ENCODE measurements around the gene ANKRD17. TPM values are rescaled to one million over a fixed set of nuclear protein-coding genes. Genes with fewer than 3 reads are reported as not detected.

ANKRD17 gene, protein sequence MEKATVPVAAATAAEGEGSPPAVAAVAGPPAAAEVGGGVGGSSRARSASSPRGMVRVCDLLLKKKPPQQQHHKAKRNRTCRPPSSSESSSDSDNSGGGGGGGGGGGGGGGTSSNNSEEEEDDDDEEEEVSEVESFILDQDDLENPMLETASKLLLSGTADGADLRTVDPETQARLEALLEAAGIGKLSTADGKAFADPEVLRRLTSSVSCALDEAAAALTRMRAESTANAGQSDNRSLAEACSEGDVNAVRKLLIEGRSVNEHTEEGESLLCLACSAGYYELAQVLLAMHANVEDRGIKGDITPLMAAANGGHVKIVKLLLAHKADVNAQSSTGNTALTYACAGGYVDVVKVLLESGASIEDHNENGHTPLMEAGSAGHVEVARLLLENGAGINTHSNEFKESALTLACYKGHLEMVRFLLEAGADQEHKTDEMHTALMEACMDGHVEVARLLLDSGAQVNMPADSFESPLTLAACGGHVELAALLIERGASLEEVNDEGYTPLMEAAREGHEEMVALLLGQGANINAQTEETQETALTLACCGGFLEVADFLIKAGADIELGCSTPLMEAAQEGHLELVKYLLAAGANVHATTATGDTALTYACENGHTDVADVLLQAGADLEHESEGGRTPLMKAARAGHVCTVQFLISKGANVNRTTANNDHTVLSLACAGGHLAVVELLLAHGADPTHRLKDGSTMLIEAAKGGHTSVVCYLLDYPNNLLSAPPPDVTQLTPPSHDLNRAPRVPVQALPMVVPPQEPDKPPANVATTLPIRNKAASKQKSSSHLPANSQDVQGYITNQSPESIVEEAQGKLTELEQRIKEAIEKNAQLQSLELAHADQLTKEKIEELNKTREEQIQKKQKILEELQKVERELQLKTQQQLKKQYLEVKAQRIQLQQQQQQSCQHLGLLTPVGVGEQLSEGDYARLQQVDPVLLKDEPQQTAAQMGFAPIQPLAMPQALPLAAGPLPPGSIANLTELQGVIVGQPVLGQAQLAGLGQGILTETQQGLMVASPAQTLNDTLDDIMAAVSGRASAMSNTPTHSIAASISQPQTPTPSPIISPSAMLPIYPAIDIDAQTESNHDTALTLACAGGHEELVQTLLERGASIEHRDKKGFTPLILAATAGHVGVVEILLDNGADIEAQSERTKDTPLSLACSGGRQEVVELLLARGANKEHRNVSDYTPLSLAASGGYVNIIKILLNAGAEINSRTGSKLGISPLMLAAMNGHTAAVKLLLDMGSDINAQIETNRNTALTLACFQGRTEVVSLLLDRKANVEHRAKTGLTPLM (N-terminal part only)
- total RNA-seq: 10 to 100 TPM; 41.1 to 55.1 (median 44.5) TPM
- polyA plus RNA-seq: 10 to 100 TPM in 1 of 3 donors, 1 to 10 TPM in 2; 6.0 to 15.9 (median 7.6) TPM

- TF ChIP-seq, protein P1, sequence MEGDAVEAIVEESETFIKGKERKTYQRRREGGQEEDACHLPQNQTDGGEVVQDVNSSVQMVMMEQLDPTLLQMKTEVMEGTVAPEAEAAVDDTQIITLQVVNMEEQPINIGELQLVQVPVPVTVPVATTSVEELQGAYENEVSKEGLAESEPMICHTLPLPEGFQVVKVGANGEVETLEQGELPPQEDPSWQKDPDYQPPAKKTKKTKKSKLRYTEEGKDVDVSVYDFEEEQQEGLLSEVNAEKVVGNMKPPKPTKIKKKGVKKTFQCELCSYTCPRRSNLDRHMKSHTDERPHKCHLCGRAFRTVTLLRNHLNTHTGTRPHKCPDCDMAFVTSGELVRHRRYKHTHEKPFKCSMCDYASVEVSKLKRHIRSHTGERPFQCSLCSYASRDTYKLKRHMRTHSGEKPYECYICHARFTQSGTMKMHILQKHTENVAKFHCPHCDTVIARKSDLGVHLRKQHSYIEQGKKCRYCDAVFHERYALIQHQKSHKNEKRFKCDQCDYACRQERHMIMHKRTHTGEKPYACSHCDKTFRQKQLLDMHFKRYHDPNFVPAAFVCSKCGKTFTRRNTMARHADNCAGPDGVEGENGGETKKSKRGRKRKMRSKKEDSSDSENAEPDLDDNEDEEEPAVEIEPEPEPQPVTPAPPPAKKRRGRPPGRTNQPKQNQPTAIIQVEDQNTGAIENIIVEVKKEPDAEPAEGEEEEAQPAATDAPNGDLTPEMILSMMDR (IDR thresholded peaks at IDR 0.05): peak in 3 of 4 experiments; percentile 18 to 41 (median 37)
- peak in 1 of 4 donors; percentile 42 for TF ChIP-seq EP300 (IDR thresholded peaks at IDR 0.05)
- TF ChIP-seq POLR2A (IDR thresholded peaks at IDR 0.05): peak; percentile 70 to 80
- TF ChIP-seq POLR2AphosphoS5 (IDR thresholded peaks at IDR 0.05): peak; percentile 84 to 88 (median 86)
- Histone ChIP-seq H3K4me1 (peaks cover 0 to 48% (median 43%) of the 10 kb centered on the region in 4 donors), H3K27ac (peak within 1 kb of the TSS; percentile 94 to 98 (median 97)), H3K27me3 (no peaks in the 10 kb centered on the region), H3K36me3 (no peaks in the 10 kb centered on the region), H3K9me3 (no peaks in the 10 kb centered on the region), H3K4me3 (peak within 1 kb of the TSS; percentile 73 to 94 (median 88))
- peak; percentile 96 for DNase-seq
- 0% methylated on average over 80 of the region's 80 CpGs for WGBS, 2 donors
- intact Hi-C loops (cut with DNase I): loop anchor here (1.0 to 10.0 kb wide), 4 partner anchors 36 to 190 kb away; partner anchors contain the start of gene COX18
Measured at GRCh38 chr4:73258686-73259570, at the start of gene ANKRD17. ANKRD17 (minus strand) TSS chr4:73258798; CDS start chr4:73258668, 130 bp downstream.

- intact Hi-C loops (cut with DNase I): no loop called here
- Histone ChIP-seq H3K4me3 (no peak overlapping the region), H3K9me3 (no peaks in the 10 kb centered on the region), H3K4me1 (no peaks in the 10 kb centered on the region), H3K27me3 (no peaks in the 10 kb centered on the region), H3K36me3 (no peaks in the 10 kb centered on the region), H3K27ac (no peak overlapping the region)
- TF ChIP-seq POLR2AphosphoS5 (IDR thresholded peaks at IDR 0.05) (no peak), POLR2A (IDR thresholded peaks at IDR 0.05) (no peak), EP300 (IDR thresholded peaks at IDR 0.05) (no peak)
- TF ChIP-seq, protein P1 (IDR thresholded peaks at IDR 0.05): no peak
- no peak for DNase-seq
- WGBS, 2 donors: 66 to 74% methylated on average over 3 of the region's 3 CpGs
Measured at GRCh38 chr4:73308286-73308685, 49.7 kb upstream of the ANKRD17 start.

- no peak overlapping the region for H3K27ac ChIP-seq
- H3K27me3 ChIP-seq: no peaks in the 10 kb centered on the region
- H3K9me3 ChIP-seq: peaks cover 0 to 3% (median 1%) of the 10 kb centered on the region in 4 donors
- TF ChIP-seq, protein P1 (IDR thresholded peaks at IDR 0.05): no peak
- TF ChIP-seq EP300 (IDR thresholded peaks at IDR 0.05): no peak
- TF ChIP-seq POLR2AphosphoS5 (IDR thresholded peaks at IDR 0.05): no peak
- no peak for TF ChIP-seq POLR2A (IDR thresholded peaks at IDR 0.05)
- WGBS, 2 donors: 95 to 96% methylated on average over 4 of the region's 4 CpGs
- intact Hi-C loops (cut with DNase I): no loop called here
- H3K4me3 ChIP-seq: no peak overlapping the region
- H3K4me1 ChIP-seq: no peaks in the 10 kb centered on the region
- DNase-seq: no peak
- H3K36me3 ChIP-seq: no peaks in the 10 kb centered on the region
Measured at GRCh38 chr4:73303711-73304110, 45.1 kb upstream of the ANKRD17 start.

Data from sigmoid colon (tissue), 7 donors.